Right forelimb (tissue), 1 donor: ENCODE measurements around the gene LYPD5.

ENCODE experiments used
- DNase-seq: peaks from one replicate; pipeline ENCODE4 v3.0.0-alpha.2; 2018

Gene LYPD5

GRCh38 chr19:43804432-43804831 lies 2.2 kb upstream of the LYPD5 start:
- DNase-seq = no peak

GRCh38 chr19:43799502-43800142 lies 2.6 kb downstream of the LYPD5 start:
- no peak for DNase-seq

DNA sequence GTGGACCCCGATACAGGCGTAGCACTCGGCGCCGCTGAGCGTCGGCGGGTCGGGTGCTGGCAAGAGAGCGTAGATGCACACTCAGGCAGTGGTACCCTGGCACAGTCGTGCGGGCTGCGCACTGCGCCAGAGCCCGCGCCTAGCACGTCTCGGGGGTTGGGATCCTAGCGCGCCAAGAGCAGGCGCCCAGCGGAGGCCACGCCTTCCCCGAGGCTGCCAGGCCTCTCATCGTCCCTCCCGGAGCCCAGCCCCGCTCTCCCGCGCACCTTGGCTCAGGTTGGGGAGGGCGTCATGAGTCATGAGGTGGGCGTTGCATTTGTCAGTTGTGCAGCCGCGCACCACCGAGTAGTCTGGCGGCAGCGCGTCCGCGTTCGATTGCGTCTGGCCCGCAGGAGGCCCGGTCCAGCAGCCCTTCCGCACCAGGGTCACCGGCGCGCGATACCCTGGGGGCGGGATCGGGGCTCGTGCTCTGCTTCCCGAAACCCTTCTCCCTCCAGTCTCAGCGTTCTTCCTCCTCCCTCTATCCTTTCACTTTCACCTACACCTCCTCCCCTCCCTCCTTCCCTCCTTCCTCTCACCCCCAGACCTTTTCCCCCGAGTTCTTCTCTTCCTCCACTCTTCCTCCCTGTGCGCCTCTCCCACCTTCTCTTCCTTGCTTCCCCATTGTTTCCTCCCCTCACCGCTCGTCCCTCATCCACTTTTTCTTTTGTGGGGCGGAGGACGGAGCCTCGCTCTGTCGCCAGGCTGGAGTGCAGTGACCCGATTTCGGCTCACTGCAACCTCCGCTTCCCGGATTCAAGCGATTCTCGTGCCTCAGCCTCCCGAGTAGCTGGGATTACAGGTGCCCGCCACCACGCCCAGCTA lies 3.5 kb downstream of the LYPD5 start:
- no peak for DNase-seq

GRCh38 chr19:43798026-43798545 lies 4.2 kb downstream of the LYPD5 start:
- no peak for DNase-seq

GRCh38 chr19:43797556-43797955 lies 4.7 kb downstream of the LYPD5 start:
- DNase-seq = no peak

DNA sequence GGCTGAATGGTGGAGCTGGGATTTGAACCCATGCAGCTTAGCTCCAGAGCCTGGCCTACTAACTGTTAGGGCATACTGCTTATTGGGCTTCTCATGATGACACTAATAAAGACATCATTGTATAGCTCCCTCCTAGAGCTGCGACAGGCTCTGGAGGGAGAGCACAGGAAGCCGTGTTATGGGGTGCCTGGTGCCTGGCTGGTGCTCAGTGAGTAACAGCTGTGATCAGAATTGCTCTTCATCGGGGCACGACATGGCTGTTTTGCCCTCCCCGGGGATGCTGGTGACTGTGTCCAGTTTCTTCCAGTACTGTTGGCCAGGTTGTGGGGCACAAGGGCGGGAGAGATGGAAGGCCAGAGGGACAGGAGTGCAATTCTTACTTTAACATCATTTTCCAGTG lies 5.1 kb downstream of the LYPD5 start:
- no peak for DNase-seq

- no peak for DNase-seq
These were observed 11.7 kb downstream of the LYPD5 start for GRCh38 chr19:43790587-43790986.

GRCh38 chr19:43789029-43789428 lies 13.2 kb downstream of the LYPD5 start:
- no peak for DNase-seq

DNA sequence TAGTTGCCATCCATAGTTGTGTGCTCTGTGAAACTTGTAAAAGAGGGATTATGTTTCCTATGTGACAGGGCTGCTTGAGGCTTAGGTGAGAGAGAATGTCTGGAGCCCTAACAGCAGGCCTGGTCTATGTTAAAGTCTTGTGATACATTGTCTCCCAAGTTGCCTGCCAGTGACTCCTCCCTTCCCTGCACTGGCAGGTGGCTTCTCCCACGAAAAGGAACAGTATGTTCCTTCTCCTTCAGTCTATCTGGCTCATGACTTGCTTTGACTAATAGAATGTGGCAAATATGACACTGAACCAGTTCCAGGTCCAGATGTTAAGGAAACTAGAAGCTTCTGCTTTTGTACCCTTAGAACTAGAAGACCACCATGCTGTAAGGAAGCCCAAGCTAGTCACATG lies 15.6 kb downstream of the LYPD5 start:
- no peak for DNase-seq

DNA sequence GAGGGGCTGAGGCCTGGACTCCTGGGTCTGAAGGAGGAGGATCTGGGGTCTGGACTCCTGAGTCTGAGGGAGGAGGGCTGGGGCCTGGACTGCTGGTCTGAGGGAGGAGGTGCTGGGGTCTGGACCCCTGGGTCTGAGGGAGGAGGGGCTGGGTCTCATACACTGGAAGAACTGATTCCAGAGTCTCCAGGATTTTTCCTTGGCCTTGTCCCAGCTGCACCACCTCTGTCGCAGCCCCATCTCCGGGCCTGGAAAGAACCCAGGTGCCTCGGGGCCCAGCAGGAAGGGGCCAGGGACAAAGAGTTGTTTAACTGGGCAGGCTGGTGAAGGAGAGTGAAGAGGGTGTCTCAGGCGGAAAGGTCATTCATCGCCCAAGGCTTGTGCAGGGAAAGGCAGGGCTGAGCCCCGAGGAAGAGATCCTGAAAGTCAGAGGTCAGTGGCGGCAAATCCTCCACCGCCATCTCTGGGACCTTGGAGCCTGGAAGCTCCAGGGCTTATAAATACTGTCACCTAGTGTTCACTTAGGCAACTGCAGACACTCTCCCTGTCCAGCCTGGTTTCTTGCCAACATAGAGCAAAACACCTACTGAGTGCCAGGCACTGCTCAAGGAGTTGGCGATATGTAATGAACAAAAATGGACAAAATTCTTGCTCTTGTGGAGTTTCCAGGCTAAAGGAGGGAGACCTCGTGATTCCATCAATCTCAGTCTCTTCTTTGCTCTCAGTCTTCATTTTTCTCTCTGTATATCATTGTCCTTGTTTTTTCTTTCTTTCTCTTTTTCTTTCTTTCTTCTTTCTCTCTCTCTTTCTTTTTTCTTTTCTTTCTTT lies 17.1 kb downstream of the LYPD5 start:
- peak; percentile 64 for DNase-seq

DNA sequence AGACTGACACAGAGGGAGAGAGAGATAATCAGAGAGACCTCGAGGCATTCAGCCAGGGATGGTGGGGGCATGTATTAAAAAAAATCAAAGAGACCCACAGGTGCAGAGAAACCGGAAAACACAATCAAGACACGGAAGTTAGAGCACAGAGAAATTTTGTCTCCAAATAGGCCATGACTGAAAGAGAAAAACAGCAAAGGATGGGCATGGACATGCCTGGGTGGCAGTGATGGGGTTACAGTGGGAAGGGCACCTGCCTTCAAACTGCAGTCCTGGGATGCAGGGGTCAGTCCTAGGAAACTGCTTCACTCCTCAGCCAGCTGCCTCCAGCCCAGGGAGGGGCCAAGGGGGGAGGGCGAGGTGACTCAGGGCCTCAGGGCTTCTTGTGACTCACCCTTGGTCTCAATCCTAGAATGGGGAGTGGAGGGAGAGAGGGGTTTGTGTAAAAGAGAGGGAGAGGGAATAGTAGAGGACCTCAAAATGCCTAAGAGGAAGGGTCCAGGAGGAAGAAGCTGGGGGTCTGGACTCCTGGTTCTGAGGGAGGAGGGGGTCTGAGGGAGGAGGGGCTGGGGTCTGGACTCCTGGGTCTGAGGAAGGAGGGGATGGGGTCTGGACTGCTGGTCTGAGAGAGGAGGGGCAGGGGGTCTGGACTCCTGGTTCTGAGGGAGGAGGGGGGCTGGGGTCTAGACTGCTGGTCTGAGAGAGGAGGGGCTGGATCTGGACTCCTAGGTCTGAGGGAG lies 17.8 kb downstream of the LYPD5 start:
- DNase-seq = no peak

DNA sequence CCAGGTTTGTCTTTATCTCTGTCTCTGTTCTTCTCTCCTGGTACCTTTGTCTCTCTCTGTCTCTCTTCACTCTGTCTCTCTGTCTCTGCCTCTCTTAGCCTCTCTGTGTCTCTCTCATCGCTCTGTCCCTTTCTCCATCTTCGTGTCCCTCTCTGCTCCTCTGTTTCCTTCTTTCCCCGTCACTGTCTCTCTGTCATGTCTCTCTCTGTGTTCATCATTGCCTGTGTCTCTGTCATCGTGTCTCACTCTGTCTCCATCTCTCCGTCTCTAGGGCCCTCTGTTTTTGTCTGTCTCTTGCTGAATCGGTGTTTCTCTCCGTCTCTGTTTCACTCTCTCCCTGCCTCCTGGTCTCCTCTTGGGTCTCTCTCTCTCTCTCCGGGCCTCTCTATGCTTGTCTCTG lies 18.6 kb downstream of the LYPD5 start:
- DNase-seq = no peak

DNA sequence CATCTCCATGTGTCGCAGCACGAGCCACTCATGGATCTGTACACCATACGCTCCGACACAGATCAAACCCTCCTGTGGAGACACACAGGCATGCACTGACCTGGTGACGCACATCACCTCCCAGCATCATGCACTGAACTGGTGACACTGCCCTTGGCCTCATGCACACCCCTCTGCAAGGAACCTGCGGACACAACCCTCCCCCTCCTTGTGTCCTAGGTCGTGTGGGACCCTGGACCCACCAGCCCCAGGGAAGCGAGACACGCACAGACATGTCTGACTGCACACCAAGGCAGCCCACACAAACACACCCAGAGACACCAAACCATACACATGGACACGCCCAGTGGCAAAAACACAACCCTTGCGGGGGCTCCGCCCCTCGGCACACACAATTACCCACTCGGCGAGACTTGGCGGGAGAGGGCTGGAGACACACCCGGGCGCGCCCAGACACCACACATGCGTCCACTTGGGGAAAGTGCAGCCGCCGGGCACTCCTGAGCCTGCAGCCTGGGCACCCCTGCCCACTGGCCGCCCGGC lies 19.5 kb downstream of the LYPD5 start:
- DNase-seq = no peak

DNA sequence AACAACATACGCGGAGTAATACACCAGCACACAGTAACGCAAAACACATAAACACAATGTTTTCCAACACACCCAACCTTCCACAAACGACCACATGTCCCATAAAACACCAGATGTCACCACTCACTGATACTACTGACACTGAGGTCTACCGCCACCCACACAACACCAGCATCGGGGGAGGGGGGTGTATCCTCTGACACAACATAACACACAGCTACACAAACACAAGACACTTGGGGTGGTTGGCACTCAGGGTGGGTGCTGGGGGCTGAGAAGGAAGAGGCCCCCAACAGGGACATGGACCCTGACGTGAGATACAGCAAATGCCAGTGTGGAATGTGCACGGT lies 20.0 kb downstream of the LYPD5 start:
- DNase-seq = no peak

- no peak for DNase-seq
These were observed 20.5 kb downstream of the LYPD5 start for GRCh38 chr19:43781630-43782310.

GRCh38 chr19:43780706-43781525 lies 21.3 kb downstream of the LYPD5 start, which contains the start of gene KCNN4:
Gene KCNN4 (minus strand): TSS chr19:43780973. CDS start chr19:43780861, 112 bp downstream.
- DNase-seq = no peak

DNA sequence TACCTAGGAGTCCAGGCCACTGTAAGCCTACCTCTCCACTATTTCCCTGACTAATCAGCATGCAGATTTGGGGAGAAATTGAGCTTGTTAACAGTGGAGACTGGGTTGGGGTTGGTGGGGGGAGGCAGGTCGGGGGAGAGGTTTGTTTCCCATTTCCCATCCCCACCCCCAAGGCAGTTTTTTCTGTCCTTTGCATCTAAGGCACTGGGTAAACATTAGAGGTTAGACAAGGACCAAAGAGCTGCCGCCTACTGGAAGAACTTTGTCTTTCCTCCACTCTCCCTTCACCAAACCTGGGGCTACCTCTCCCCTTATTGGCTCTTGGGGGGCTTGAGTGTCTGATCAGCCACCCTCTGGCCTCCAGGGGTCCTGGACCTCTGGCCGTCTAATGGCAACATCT lies 22.4 kb downstream of the LYPD5 start:
- DNase-seq = no peak

DNA sequence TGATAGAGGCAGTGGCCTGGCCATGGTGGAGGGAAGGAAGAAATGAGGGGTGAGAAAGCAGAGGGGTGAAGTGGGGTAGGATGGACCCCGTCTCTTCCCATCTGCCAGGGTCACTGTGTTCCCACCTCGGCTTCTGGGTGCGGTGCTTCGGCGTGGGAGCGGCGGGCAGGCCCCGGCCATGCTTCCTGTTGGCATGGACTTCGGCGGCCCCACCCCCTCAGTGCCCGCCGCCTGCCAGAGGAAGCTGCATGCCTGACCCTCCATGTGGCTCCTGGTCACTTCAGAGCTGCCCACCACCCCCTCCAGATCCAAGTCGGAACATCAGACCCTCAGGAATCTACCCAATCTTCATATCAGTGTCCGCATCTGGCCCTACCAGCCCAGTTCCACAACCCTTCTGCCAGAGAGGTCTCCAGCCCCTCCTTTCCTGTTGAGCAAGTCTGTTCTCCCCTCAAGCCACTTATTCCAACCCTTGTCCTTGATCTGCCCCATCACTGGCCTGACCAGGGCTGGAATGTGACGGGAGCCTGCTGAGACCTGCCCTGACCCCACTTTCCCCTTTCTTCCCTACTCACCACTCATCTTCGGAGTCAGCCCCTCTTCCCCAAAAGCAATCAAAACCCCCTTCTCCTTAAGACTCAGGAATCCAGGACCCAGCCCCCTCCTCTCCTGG lies 23.0 kb downstream of the LYPD5 start:
- no peak for DNase-seq

DNA sequence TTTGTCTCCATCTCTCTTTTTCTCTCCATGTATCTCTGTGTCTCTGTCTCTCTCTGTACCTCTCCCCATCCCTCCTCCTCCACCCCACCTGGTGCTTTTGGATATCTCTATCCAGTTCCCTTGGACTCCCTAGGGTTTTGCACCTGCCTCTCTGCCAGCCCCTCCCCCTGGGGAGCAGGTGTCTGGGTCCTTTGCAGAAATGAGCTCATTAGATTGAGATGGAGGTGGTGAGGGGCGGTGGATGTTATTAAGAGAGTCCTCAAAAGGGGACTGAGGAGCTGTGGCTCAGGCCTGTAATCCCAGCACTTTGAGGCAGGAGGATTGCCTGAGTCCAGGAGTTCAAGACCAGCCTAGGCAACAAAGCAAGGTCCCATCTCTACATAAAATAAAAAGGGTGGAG lies 23.6 kb downstream of the LYPD5 start:
- no peak for DNase-seq

GRCh38 chr19:43777163-43777695 lies 25.0 kb downstream of the LYPD5 start:
- DNase-seq = no peak
